HG03558 (cell line): Measurements from ENCODE around the gene DISC1.
A peak's percentile ranks its signal among the peaks of the same experiment; 100 is the strongest.
"Not testable (repeated sequence)": the region's sequence is repeated elsewhere in the genome, so short reads cannot be mapped to it uniquely, and the experiment has no call there.

Experiments used
- ATAC-seq: cut with Tn5 transposase; IDR thresholded peaks from one replicate; pipeline ENCODE4 v1.9.1; 2021; ENCODE audit warnings: moderate number of reproducible peaks; ENCODE audit not compliant: unreplicated experiment; ENCODE audit errors: extremely low read depth

DISC1 gene

GRCh38 chr1:231722356-231722755 is 95.8 kb downstream of the DISC1 start:
- ATAC-seq, result no peak

- no peak for ATAC-seq
These were observed 96.6 kb downstream of the DISC1 start for GRCh38 chr1:231723146-231723545.

DNA sequence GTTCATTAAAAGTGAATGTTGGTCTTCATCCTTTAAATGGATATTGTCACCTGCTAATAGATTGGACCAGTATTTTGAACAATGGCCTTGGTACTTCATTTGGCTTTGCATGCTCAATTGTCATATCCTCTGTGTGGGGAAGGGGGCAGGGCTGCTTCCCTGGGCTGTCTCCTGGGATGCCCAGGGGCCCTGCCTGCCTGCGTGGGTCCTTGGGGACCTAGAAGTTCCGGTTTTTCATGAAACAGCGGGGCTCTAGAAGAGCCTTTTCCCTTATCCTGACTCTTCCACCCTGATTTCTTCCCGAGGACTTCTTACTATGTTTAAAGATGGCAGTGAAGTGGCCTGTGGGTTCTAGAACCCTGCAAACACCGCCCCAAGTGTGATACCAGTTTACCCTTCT is 97.5 kb downstream of the DISC1 start:
- ATAC-seq, result no peak

DNA sequence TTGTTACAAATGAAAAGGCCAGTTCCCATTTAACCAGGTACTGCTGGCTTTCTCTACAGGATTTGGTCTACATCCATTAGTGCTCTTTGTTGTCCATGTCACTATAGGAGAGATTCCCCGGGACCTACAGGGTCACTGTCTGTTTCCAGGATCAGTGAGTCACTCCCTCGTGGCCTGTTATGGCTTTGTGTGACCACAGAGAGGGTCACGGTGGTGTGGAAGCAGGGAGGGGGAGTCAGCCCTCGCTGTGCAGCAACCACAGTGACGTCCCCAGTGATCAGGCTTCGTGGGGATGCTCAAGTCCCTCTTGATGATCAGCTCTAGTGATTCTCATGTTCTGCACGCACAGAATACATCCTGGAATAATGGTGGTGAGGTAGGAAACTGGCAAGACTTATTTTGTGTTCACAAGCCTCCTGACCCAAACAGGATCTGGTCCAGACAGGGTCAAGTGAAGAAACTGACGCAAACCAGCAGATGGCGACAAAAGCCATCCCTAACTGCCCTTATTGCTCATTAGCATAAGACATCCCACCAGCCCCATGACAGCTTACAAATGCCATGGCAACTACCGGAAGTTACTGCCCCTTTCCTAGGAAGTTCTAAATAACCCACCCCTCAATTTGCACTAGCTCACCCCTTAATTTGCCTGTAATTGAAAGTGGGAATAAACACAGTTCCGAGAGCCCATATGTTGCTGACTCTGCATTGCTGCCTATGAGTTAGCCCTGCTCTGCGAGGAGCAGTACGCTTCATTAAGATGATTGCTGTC is 98.5 kb downstream of the DISC1 start:
- ATAC-seq, result no peak

GRCh38 chr1:231727171-231727570 is 100.6 kb downstream of the DISC1 start:
- ATAC-seq, result no peak

DNA sequence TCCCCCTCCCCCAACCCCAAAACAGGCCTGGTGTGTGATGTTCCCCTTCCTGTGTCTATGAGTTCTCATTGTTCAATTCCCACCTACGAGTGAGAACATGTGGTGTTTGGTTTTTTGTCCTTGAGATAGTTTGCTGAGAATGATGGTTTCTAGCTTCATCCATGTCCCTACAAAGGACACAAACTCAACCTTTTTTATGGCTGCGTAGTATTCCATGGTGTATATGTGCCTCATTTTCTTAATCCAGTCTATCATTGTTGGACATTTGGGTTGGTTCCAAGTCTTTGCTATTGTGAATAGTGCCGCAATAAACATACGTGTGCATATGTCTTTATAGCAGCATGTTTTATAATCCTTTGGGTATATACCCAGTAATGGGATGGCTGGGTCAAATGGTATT is 102.4 kb downstream of the DISC1 start:
- ATAC-seq, result not testable (repeated sequence)

DNA sequence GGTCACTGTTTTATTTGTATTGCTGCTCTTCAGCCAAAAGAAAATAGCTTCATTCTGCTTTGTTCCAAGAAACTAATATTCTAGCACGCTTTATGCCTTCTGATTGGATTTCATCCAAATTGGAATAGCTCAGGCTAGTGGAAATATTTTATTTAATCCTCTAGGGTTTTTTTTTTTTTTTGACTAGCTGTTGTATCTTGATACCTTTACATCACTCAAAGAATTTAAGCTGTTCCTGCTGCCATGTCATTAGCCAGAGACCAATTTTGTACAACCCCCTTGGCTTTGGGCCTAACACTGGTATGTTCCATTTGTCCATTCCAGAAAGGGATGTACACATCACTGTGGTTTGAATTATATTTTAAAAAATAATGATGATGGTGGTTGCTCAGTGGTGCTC is 103.0 kb downstream of the DISC1 start:
- ATAC-seq, result no peak

GRCh38 chr1:231731268-231731667 is 104.7 kb downstream of the DISC1 start:
- ATAC-seq, result no peak

GRCh38 chr1:231733063-231733462 is 106.5 kb downstream of the DISC1 start:
- ATAC-seq, result no peak

DNA sequence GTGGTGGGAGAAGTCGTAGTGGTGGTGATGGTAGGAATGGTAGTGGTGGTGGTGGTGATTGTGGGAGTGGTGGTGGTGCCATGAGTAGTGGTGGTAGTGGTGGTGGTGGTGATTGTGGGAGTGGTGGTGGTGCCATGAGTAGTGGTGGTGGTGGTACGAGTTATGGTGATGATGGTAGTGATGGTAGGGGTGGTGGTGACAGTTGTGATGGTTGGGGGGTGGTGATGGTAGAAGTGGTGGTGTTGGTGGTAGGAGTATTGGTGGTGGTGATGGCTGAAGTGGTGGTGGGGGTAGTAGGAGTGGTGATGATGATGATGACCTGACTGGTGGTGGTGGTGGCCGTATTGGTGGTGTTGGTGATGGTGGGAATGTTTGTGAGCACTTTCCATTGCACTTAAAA is 107.1 kb downstream of the DISC1 start:
- no peak for ATAC-seq

- no peak for ATAC-seq
These were observed 107.8 kb downstream of the DISC1 start for GRCh38 chr1:231734417-231734816.

GRCh38 chr1:231735411-231735810 is 108.8 kb downstream of the DISC1 start:
- no peak for ATAC-seq

DNA sequence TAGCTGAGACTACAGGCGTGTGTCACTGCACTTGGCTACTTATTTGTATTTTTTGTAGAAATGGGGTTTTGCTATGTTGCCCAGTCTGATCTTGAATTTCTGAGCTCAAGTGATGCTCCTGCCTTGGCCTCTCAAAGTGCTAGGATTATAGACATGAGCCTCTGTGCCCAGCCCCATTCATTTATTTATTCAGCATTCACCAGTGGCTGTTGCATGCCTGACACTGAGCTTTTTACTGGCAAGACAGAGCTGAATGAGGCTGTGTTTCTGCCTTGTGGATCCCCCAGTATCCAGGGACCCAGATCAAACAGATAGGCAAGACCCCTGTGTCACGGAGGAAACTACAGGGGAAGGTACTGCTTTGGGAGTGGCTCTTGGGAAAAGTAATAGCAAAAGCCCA is 109.4 kb downstream of the DISC1 start:
- ATAC-seq, result no peak

DNA sequence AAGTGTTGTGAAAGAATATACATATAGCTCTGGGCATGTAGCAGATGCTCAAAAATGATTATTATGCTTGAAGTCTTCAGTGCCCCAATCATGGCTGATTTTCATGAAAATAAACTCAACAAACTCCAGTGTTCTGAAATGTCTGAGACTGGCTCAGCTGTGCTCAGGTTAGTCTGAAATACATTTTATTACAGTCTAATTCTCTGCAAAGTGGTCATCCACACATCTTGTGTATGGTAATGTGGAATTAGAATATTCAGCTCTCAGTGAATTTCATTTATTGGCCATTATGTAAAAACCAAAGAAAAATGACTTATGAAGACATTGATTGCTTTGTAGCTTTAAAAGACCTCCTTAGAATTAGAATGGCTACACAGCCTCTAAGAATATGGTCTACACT is 109.9 kb downstream of the DISC1 start:
- ATAC-seq, result no peak

DNA sequence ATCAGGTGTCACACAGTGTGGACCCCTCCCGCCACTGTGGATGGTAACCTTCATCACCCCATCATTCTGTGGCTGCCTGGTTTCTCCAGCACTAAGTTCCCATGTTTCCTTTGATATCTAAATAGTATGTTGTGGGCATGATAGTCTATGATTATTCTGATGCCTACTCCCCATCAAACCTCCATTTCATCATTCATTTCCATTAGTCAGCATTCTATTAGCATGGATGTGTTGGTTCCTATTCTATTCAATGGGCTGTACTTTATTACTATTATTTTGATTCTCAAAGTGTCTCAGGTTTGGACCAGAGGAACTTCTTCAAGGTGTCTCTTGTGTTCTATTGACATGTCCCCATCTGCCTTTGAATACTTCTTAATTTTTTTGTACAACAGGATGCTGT is 112.0 kb downstream of the DISC1 start:
- no peak for ATAC-seq

DNA sequence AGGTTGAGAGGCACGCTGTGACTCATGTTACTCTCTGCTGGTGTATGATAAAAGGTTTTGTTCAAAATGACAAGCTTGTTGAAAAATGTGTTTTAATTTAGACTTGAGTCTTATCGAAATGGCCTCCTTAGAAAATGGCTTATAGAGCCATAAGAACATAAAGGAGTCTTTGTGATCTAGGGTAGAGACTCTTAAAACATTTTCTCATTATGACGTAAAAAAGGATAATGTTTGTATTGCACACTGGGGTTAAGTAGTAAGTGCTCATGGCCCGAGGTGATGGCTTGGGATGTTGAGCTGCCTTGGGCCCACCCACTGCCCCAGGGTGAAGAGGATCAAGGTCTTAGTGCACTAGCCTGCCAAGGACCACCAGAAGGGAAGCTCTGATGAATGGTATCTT is 117.4 kb downstream of the DISC1 start:
- no peak for ATAC-seq

DNA sequence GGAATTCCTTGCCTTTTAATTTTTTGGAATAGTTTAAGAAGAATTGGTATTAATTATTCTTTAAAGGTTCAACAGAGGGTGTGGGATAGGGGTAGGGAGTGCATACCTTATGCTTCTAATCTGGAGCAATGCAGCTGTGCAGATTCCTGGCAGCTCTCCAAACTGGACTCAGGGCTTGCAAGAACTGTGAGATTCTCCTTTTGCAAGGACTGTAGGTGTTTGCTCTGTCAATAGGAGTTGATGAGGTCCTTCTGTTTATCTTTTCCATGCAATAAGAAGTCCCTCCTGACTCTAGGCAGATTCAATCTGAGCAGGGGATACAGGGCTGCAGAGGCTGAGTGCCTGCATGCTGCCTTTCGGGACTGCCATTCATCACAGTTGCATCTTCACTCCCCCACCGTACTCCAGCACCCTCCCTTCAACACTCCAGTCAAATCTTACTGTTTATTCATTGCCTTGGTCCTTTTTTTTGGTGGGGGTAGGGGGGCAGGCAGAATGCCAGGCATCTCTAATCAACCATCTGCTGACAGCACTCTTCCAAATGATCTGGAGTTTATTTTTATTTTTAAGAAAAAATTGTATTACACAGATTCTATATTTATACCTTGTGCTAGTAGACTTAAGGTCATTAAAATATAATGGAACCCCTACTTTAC is 122.3 kb downstream of the DISC1 start:
- no peak for ATAC-seq

DNA sequence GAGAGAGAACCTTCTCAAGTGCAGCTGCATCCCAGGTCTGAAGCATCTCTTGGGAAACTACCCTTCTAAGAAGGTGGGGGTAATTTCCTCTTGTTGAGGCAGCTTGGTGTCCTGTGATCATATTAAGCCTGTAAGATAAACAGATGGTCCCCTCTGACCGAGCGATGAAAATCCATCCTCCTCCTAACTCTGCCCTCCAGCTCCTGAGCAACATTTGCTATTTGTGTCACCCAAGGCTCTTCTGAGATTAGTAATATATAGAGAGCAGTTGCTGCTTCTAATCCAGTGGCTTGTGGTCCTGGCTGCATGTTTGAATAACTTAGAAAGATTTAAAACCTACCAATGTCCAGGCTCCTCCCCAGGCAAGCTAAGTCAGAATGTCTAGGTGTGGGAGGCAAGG is 123.7 kb downstream of the DISC1 start:
- ATAC-seq, result no peak

GRCh38 chr1:231750818-231751362 is 124.3 kb downstream of the DISC1 start:
- ATAC-seq, result no peak

DNA sequence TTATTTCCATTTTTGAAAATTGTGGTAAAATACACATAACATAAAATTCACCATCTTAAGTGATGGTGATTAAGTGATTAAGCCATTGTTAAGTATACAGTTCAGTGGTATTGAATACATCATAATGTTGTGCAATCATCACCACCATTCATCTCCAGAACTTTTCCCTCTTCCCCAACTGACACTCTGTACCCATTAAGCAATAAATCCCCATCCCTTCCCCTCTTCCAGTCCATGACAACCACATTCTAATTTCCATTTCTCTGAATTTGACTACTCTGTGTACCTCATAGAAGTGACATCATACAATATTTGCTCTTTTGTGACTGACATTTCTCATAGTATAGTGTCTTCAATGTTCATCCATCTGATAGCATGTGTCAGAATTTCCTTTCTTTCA is 124.8 kb downstream of the DISC1 start:
- no peak for ATAC-seq

GRCh38 chr1:231753313-231753712 is 126.7 kb downstream of the DISC1 start:
- no peak for ATAC-seq

- ATAC-seq, result peak; percentile 32
These were observed 130.5 kb downstream of the DISC1 start for GRCh38 chr1:231757101-231757404.
